WERI-Rb-1 (cell line): Measurements from ENCODE around the gene CDC42EP2.
A peak's percentile ranks its signal among the peaks of the same experiment; 100 is the strongest.

Experiments used
- DNase-seq: peaks from one replicate; pipeline ENCODE4 v3.0.0-alpha.2; 2020
- H3K27ac ChIP-seq: fragments of 250-450 bp; sonication (Bioruptor Pico); 2 replicates; pipeline ENCODE4 v1.5.1; 2020; ENCODE audit warnings: mild to moderate bottlenecking, moderate library complexity
- H3K27me3 ChIP-seq: fragments of 250-450 bp; sonication (Bioruptor Pico); 2 replicates; pipeline ENCODE4 v1.5.1; 2021; ENCODE audit warnings: mild to moderate bottlenecking, low read depth, moderate library complexity; ENCODE audit not compliant: insufficient read depth, severe bottlenecking
- H3K36me3 ChIP-seq: fragments of 250-450 bp; sonication (Bioruptor Pico); 2 replicates; pipeline ENCODE4 v1.5.1; 2020; ENCODE audit warnings: mild to moderate bottlenecking, moderate library complexity
- H3K4me3 ChIP-seq: 2 replicates; pipeline ENCODE4 v1.5.1; 2011; ENCODE audit warnings: low read depth, mild to moderate bottlenecking, control low read depth, low read length
- H3K9me3 ChIP-seq: fragments of 250-450 bp; sonication (Bioruptor Pico); 2 replicates; pipeline ENCODE4 v1.5.1; 2021; ENCODE audit warnings: mild to moderate bottlenecking, moderate library complexity; ENCODE audit not compliant: severe bottlenecking
- CTCF ChIP-seq: IDR thresholded peaks from 2 replicates; pipeline ENCODE4 v1.5.1; 2011; ENCODE audit warnings: low read depth, mild to moderate bottlenecking, control low read depth, inconsistent platforms, low read length

CDC42EP2 gene

GRCh38 chr11:65334696-65335295 is 20.1 kb downstream of the CDC42EP2 start:
- no peak for TF ChIP-seq CTCF
- H3K27ac ChIP-seq = peak overlapping the region; percentile 81; the same call in 1 of the 2 replicates
- peak overlapping the region; percentile 86 for H3K4me3 ChIP-seq
- no peaks in the 10 kb centered on the region for H3K9me3 ChIP-seq
- no peaks in the 10 kb centered on the region for H3K27me3 ChIP-seq
- no peak for DNase-seq
- peaks cover 27% of the 10 kb centered on the region for H3K36me3 ChIP-seq

DNA sequence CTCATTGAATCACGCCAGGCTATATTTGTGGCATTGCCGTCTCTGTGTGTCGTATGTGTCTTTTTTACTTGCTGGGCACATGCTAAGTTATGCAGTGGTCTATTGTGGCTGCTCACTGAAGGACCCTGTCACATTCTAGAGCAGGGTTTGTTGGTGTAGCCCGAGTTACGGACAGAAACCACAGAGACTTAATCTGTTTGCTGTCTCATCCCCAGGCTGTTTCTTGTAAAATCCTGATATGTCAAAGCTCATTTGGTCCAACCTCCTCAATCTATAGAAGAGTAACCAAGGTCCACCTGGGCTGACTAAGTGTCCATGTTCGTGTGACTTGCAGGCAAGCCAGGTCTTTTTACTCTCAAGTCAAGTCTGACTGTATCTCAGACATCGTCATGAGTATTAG is 24.0 kb downstream of the CDC42EP2 start:
- H3K4me3 ChIP-seq = no peak overlapping the region
- TF ChIP-seq CTCF = no peak
- peaks cover 64% of the 10 kb centered on the region for H3K36me3 ChIP-seq
- H3K27me3 ChIP-seq = no peaks in the 10 kb centered on the region
- H3K27ac ChIP-seq = no peak overlapping the region
- DNase-seq = no peak
- no peaks in the 10 kb centered on the region for H3K9me3 ChIP-seq

DNA sequence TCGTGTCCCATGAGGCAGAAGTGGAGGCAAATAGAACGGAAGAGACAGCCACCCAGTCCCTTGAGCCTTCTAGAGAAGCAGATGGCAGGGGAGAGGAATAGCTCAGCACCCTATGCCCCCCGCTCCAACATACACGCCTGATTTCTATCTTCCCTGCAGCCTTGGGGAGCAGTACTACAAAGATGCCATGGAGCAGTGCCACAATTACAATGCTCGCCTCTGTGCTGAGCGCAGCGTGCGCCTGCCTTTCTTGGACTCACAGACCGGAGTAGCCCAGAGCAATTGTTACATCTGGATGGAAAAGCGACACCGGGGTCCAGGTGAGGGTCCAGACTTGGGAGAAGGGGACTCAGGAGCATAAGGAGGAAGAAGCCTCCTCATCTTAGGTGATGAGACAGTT is 25.6 kb downstream of the CDC42EP2 start:
- Histone ChIP-seq H3K27ac (no peak overlapping the region), H3K9me3 (no peaks in the 10 kb centered on the region), H3K4me3 (no peak overlapping the region), H3K36me3 (peaks cover 78% of the 10 kb centered on the region), H3K27me3 (no peaks in the 10 kb centered on the region)
- no peak for DNase-seq
- no peak for TF ChIP-seq CTCF

GRCh38 chr11:65341856-65342255 is 27.2 kb downstream of the CDC42EP2 start:
- H3K9me3 ChIP-seq = no peaks in the 10 kb centered on the region
- no peak overlapping the region for H3K4me3 ChIP-seq
- no peak overlapping the region for H3K27ac ChIP-seq
- no peak for TF ChIP-seq CTCF
- DNase-seq = no peak
- no peaks in the 10 kb centered on the region for H3K27me3 ChIP-seq
- H3K36me3 ChIP-seq = peaks cover 81% of the 10 kb centered on the region

GRCh38 chr11:65351511-65351910 is 36.8 kb downstream of the CDC42EP2 start:
- no peak overlapping the region for H3K27ac ChIP-seq
- no peak for TF ChIP-seq CTCF
- H3K4me3 ChIP-seq = no peak overlapping the region
- DNase-seq = no peak
- H3K27me3 ChIP-seq = no peaks in the 10 kb centered on the region
- peaks cover 57% of the 10 kb centered on the region for H3K36me3 ChIP-seq
- no peaks in the 10 kb centered on the region for H3K9me3 ChIP-seq

DNA sequence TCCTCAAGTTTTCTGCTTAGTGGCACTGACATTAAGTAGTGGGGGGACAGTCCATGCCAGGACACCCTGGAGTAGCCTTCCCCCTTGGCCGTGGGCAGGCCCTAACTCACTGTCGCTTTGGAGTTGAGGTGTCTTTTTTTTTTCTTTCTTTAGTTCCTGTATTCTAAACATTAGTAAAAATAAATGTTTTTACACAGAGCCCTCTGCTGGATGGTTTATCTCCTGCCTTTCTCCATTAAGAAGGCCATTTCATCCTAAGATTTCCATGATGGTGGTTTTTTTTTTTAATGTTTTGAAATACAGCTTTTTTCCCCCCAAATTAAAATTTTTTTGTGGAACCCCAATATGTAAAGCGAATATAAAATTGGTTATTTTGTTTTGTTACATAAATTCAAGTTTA is 38.1 kb downstream of the CDC42EP2 start:
- Histone ChIP-seq H3K27ac (no peak overlapping the region), H3K27me3 (no peaks in the 10 kb centered on the region), H3K4me3 (no peak overlapping the region), H3K36me3 (peaks cover 49% of the 10 kb centered on the region), H3K9me3 (no peaks in the 10 kb centered on the region)
- no peak for TF ChIP-seq CTCF
- no peak for DNase-seq
